ENCODE data around the gene ARHGAP8.

Gene ARHGAP8

GRCh38 chr22:44880610-44881290, 128.4 kb downstream of the ARHGAP8 start:
- H3K4me1 ChIP-seq (ENCODE audit: insufficient read depth, low read length), result no peaks in the 10 kb centered on the region
- peaks cover 3% of the 10 kb centered on the region; the same call in 1 of the 2 replicates for H3K9me3 ChIP-seq (ENCODE audit: control insufficient read depth, insufficient read depth, low read length)
- H3K36me3 ChIP-seq (ENCODE audit: insufficient read depth, low read length), result no peaks in the 10 kb centered on the region; the same call in 1 of the 2 replicates
- H3K9ac ChIP-seq (ENCODE audit: low read depth, low read length), result no peak overlapping the region

- Histone ChIP-seq H3K36me3 (ENCODE audit: insufficient read depth, low read length) (no peaks in the 10 kb centered on the region; the same call in 1 of the 2 replicates), H3K9me3 (ENCODE audit: control insufficient read depth, insufficient read depth, low read length) (peaks cover 3% of the 10 kb centered on the region; the same call in 1 of the 2 replicates), H3K9ac (ENCODE audit: low read depth, low read length) (no peak overlapping the region), H3K4me1 (ENCODE audit: insufficient read depth, low read length) (no peaks in the 10 kb centered on the region)
Measured at GRCh38 chr22:44881624-44882023, 129.2 kb downstream of the ARHGAP8 start.

DNA sequence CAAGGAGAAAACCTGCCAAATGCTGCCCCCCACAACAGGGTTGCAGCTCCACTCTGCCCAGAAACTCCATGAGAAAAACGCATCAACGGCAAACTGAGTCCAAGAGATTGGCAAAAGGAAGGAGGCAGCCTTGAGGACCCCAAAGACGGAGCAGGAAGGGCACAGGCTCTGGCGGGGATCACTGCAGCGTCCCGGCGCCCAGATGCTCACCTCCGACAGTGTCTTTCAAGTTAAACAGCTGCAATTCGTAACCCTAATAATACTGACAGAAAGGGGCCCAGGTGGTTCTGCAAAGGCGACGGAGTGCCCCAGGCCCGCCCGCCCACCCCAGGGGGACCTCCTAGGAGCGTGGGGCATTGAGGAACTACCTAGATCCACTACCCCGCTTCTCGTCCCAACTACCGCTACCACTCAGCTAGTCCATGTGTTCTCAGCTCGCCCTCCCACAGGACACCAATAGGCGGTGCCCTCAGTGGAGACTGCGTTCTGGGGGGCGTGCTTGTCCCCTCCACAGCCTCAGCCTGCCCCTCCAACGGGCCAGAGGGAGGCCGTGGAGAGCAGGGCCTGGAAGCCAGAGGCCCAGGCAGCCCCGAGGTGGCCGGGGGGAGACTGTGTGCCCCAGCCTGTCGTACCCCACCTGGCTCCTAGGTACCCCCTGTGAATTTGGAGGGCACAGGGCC, 130.0 kb downstream of the ARHGAP8 start:
- Histone ChIP-seq H3K9me3 (ENCODE audit: control insufficient read depth, insufficient read depth, low read length) (no peaks in the 10 kb centered on the region), H3K36me3 (ENCODE audit: insufficient read depth, low read length) (no peaks in the 10 kb centered on the region; the same call in 1 of the 2 replicates)

DNA sequence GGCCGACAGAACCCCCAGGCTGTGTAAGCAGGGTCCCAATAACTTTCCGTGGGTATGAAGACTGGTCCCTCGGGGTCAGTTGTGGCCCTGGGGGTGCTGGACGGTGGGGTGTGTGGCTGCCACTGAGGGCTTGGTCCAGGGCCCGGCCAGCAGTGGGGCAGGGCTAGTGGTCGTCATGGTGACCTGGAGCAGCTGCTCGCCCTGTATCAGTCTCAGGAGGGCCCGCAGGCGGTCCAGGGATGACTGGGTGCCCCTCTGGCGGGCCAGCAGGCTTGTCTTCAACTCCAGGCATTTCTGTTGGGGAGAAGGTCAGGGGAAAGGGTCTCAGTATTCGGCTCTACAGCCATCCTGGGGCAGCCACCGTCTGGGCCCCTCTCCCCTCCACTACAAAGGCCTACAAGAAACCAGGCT, 130.6 kb downstream of the ARHGAP8 start:
- no peak overlapping the region for H3K9ac ChIP-seq (ENCODE audit: low read depth, low read length)
- no peaks in the 10 kb centered on the region for H3K4me1 ChIP-seq (ENCODE audit: insufficient read depth, low read length)
- no peaks in the 10 kb centered on the region for H3K9me3 ChIP-seq (ENCODE audit: control insufficient read depth, insufficient read depth, low read length)
- H3K36me3 ChIP-seq (ENCODE audit: insufficient read depth, low read length), result no peaks in the 10 kb centered on the region; the same call in 1 of the 2 replicates

More for the DNA sequence above, 130.0 kb downstream of the ARHGAP8 start:
- Histone ChIP-seq H3K9ac (ENCODE audit: low read depth, low read length) (no peak overlapping the region), H3K4me1 (ENCODE audit: insufficient read depth, low read length) (no peaks in the 10 kb centered on the region)

- Histone ChIP-seq H3K9ac (ENCODE audit: low read depth, low read length) (no peak overlapping the region), H3K36me3 (ENCODE audit: insufficient read depth, low read length) (no peaks in the 10 kb centered on the region; the same call in 1 of the 2 replicates), H3K9me3 (ENCODE audit: control insufficient read depth, insufficient read depth, low read length) (no peaks in the 10 kb centered on the region), H3K4me1 (ENCODE audit: insufficient read depth, low read length) (peaks cover 7% of the 10 kb centered on the region)
Measured at GRCh38 chr22:44884562-44884961, 132.2 kb downstream of the ARHGAP8 start.

GRCh38 chr22:44884968-44885805, 132.8 kb downstream of the ARHGAP8 start:
- H3K36me3 ChIP-seq (ENCODE audit: insufficient read depth, low read length), result no peaks in the 10 kb centered on the region; the same call in 1 of the 2 replicates
- peaks cover 7% of the 10 kb centered on the region for H3K4me1 ChIP-seq (ENCODE audit: insufficient read depth, low read length)
- no peak overlapping the region for H3K9ac ChIP-seq (ENCODE audit: low read depth, low read length)
- H3K9me3 ChIP-seq (ENCODE audit: control insufficient read depth, insufficient read depth, low read length), result no peaks in the 10 kb centered on the region

DNA sequence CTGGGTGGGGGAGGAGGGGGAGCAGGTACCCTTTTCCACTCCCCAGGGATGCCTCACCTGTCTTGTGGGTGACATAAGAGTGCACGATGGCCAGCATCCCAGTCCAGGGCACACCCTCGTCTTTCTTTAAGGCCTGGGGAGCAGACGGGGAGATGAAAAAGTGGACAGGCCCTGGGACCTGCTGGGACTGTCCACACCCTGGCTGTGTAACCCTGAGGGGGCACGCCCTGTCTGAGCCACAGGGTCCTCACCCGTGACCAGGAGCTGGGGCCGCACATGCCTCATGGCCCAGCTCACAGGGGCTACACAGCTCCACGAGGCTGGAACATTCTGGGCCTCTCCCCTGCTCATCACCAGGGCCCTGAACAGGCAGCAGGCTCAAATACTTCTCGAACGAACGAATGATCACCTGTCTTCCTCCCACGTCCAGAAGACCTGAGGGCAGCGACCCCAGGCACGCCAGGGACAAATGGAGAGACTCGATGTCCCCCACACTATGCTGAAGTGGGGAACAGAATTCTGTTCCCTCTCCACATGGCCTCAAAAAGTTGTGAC, 133.5 kb downstream of the ARHGAP8 start:
- H3K36me3 ChIP-seq (ENCODE audit: insufficient read depth, low read length), result no peaks in the 10 kb centered on the region; the same call in 1 of the 2 replicates
- H3K9me3 ChIP-seq (ENCODE audit: control insufficient read depth, insufficient read depth, low read length), result no peaks in the 10 kb centered on the region
- H3K9ac ChIP-seq (ENCODE audit: low read depth, low read length), result no peak overlapping the region
- peaks cover 7% of the 10 kb centered on the region for H3K4me1 ChIP-seq (ENCODE audit: insufficient read depth, low read length)

- Histone ChIP-seq H3K4me1 (ENCODE audit: insufficient read depth, low read length) (peaks cover 7% of the 10 kb centered on the region), H3K36me3 (ENCODE audit: insufficient read depth, low read length) (peaks cover 3% of the 10 kb centered on the region; the same call in 1 of the 2 replicates), H3K9ac (ENCODE audit: low read depth, low read length) (no peak overlapping the region), H3K9me3 (ENCODE audit: control insufficient read depth, insufficient read depth, low read length) (no peaks in the 10 kb centered on the region)
Measured at GRCh38 chr22:44887941-44888366, 135.6 kb downstream of the ARHGAP8 start.

- Histone ChIP-seq H3K9ac (ENCODE audit: low read depth, low read length) (no peak overlapping the region), H3K4me1 (ENCODE audit: insufficient read depth, low read length) (peaks cover 7% of the 10 kb centered on the region), H3K36me3 (ENCODE audit: insufficient read depth, low read length) (peaks cover 3% of the 10 kb centered on the region; the same call in 1 of the 2 replicates), H3K9me3 (ENCODE audit: control insufficient read depth, insufficient read depth, low read length) (no peaks in the 10 kb centered on the region)
Measured at GRCh38 chr22:44888491-44889254, 136.3 kb downstream of the ARHGAP8 start.

DNA sequence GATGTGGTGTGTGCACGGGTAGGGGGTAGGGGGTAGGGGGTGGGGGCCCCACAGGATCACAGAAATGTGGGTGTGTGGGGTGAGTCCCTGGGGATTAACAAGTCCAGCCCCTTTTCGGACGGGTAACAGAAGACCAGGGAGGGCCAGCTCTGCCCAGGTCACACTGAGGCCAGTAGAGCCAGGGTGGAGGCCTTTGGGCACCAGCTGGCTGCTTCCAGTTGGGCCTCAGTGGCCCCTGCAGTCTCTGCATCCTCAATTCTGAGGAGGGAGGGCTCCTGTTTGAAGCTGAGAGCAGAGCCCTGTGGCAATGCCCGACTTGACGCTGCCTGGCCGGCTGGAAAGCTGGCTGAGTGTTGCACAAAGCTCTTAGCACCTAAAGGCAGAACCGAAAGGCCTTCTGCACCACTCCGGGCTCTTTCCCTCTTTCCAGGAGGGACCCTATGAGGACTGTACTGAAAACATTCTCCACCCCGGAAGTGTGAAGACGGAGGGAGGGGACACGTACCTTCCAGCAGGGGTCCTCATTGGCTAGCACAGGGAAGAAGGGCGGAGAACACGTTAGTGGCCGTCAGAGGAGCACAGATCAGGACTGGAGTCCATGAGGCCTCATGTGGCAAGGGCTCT, 137.0 kb downstream of the ARHGAP8 start:
- Histone ChIP-seq H3K9ac (ENCODE audit: low read depth, low read length) (no peak overlapping the region), H3K36me3 (ENCODE audit: insufficient read depth, low read length) (peaks cover 3% of the 10 kb centered on the region; the same call in 1 of the 2 replicates), H3K9me3 (ENCODE audit: control insufficient read depth, insufficient read depth, low read length) (no peaks in the 10 kb centered on the region), H3K4me1 (ENCODE audit: insufficient read depth, low read length) (peaks cover 7% of the 10 kb centered on the region)

- Histone ChIP-seq H3K9me3 (ENCODE audit: control insufficient read depth, insufficient read depth, low read length) (no peaks in the 10 kb centered on the region), H3K36me3 (ENCODE audit: insufficient read depth, low read length) (peaks cover 3% of the 10 kb centered on the region), H3K9ac (ENCODE audit: low read depth, low read length) (no peak overlapping the region), H3K4me1 (ENCODE audit: insufficient read depth, low read length) (peaks cover 7% of the 10 kb centered on the region)
Measured at GRCh38 chr22:44890416-44891292, 138.3 kb downstream of the ARHGAP8 start.

DNA sequence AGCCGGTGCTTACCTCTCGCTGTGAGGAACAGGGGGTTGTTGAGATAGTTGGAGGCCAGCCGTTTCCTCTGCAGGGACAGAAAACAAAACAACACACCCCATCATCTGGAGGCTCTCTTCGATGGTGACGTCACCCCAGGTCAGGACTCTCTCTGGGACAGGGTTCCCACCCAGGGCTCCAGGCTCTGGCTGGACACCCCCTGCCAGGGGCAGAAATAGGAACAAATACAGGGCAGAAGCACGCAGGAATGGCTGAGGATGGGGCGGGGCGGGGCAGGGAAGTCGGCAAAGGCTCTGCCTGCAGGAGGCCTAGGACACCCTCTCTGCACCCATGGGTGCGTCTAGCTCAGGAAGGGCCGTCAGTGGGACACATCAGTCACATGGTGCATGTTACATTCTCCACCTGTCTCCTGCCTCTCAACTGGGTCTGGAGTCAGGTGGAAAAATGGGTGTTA, 138.9 kb downstream of the ARHGAP8 start:
- H3K9me3 ChIP-seq (ENCODE audit: control insufficient read depth, insufficient read depth, low read length), result no peaks in the 10 kb centered on the region
- peaks cover 3% of the 10 kb centered on the region for H3K36me3 ChIP-seq (ENCODE audit: insufficient read depth, low read length)
- H3K9ac ChIP-seq (ENCODE audit: low read depth, low read length), result no peak overlapping the region
- peaks cover 7% of the 10 kb centered on the region for H3K4me1 ChIP-seq (ENCODE audit: insufficient read depth, low read length)
